Neural progenitor cell (in vitro differentiated cells): ENCODE measurements around the gene PER3. TPM values are rescaled to one million over a fixed set of nuclear protein-coding genes. Genes with fewer than 3 reads are reported as not detected.

Source experiments
- DNase-seq: peaks from one replicate; pipeline ENCODE4 v3.0.0-alpha.2; 2016; ENCODE audit warnings: low spot score
- H2AFZ ChIP-seq: fragments of 200-600 bp; sonication (generic); replicated peaks from 2 replicates; pipeline ENCODE4 v1.6.1; 2016; ENCODE audit warnings: antibody characterized with exemption
- H3F3A ChIP-seq: fragments of 200-600 bp; sonication (generic); 2 replicates; pipeline ENCODE4 v1.6.1; 2016; ENCODE audit warnings: antibody characterized with exemption, low read depth
- H3K27ac ChIP-seq: fragments of 200-600 bp; sonication (generic); 2 replicates; pipeline ENCODE4 v1.5.1; 2016; ENCODE audit warnings: mild to moderate bottlenecking
- H3K27me3 ChIP-seq: fragments of 200-600 bp; sonication (generic); 2 replicates; pipeline ENCODE4 v1.6.1; 2016; ENCODE audit warnings: mild to moderate bottlenecking, moderate library complexity
- H3K36me3 ChIP-seq: fragments of 200-600 bp; sonication (generic); 2 replicates; pipeline ENCODE4 v1.5.1; 2016
- H3K4me1 ChIP-seq: fragments of 200-600 bp; sonication (generic); 2 replicates; pipeline ENCODE4 v1.6.1; 2016; ENCODE audit warnings: mixed run types
- H3K4me2 ChIP-seq: fragments of 200-600 bp; sonication (generic); 2 replicates; pipeline ENCODE4 v1.6.1; 2016
- H3K4me3 ChIP-seq: fragments of 200-600 bp; sonication (generic); 2 replicates; pipeline ENCODE4 v1.5.1; 2016
- H3K79me2 ChIP-seq: fragments of 200-600 bp; sonication (generic); 2 replicates; pipeline ENCODE4 v1.6.1; 2016; ENCODE audit warnings: low read depth
- H3K9ac ChIP-seq: fragments of 200-600 bp; sonication (generic); 2 replicates; pipeline ENCODE4 v1.6.1; 2016
- H3K9me3 ChIP-seq: fragments of 200-600 bp; sonication (generic); 2 replicates; pipeline ENCODE4 v1.5.1; 2016; ENCODE audit warnings: low read depth
- H4K20me1 ChIP-seq: fragments of 200-600 bp; sonication (generic); 2 replicates; pipeline ENCODE4 v1.6.1; 2016; ENCODE audit warnings: low read depth
- H3K27ac Mint-ChIP-seq: 3 replicates; pipeline ENCODE4 v1.8.0; 2021; ENCODE audit warnings: mixed read lengths
- H3K27me3 Mint-ChIP-seq: 2 replicates; pipeline ENCODE4 v1.8.0; 2022; ENCODE audit warnings: low read depth, mild to moderate bottlenecking, inconsistent platforms, moderate library complexity, mixed read lengths; ENCODE audit not compliant: insufficient read depth
- H3K36me3 Mint-ChIP-seq: 3 replicates; pipeline ENCODE4 v1.8.0; 2021; ENCODE audit warnings: mixed read lengths
- H3K4me1 Mint-ChIP-seq: 3 replicates; pipeline ENCODE4 v1.8.0; 2021; ENCODE audit warnings: mixed read lengths
- H3K4me3 Mint-ChIP-seq: 3 replicates; pipeline ENCODE4 v1.8.0; 2021; ENCODE audit warnings: mild to moderate bottlenecking, moderate library complexity, mixed read lengths
- H3K9me3 Mint-ChIP-seq: 3 replicates; pipeline ENCODE4 v1.8.0; 2020; ENCODE audit warnings: mixed read lengths
- CTCF ChIP-seq: fragments of 200-600 bp; sonication (generic); IDR thresholded peaks from 2 replicates; pipeline ENCODE4 v1.5.1; 2017; ENCODE audit warnings: antibody characterized with exemption, mild to moderate bottlenecking
- EZH2 ChIP-seq: fragments of 200-600 bp; sonication (generic); IDR thresholded peaks from 2 replicates; pipeline ENCODE4 v1.6.1; 2017; ENCODE audit warnings: antibody characterized with exemption, mild to moderate bottlenecking, moderate library complexity
- EZH2phosphoT487 ChIP-seq: fragments of 200-600 bp; sonication (generic); IDR thresholded peaks from 2 replicates; pipeline ENCODE4 v1.6.1; 2017; ENCODE audit warnings: antibody characterized with exemption
- total RNA-seq: library from RNA; depleted of rRNA; stranded (reverse); fragments of >200 nt; gene quantifications from 2 replicates; pipeline ENCODE4 v1.2.3, GENCODE V29; 2015; ENCODE audit warnings: low replicate concordance

The PER3 gene
- total RNA-seq, 1 donor from 2014 or later, result 3.6 TPM

DNA sequence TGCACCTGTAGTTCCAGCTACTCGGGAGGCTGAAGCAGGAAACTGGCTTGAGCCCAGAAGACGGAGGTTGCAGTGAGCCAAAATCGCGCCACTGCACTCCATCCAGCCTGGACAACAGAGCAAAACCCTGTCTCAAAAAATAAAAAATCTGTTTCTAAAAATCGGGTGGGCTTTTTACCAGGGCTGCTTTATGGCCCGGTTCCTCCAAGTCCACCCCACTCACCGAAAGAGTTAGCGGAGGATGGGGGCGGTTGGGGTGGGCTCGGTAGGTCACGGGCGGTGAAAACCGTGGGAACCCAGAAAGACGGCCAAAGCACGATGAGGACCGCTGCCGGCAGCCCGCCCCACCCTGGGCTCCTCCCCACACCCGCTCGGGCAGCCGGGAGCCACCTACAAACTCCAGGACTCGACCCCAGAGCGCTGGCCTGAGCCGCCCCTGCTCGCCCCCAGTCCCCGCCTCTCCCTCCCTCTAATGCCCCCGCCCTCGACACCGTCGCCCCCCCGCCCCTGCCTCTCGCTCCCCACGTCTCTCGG lies 846 bp upstream of the PER3 start:
- H2AFZ ChIP-seq, result no peak overlapping the region

GRCh38 chr1:7784492-7785071 lies 491 bp downstream of the PER3 start:
- peak overlapping the region; percentile 7 for H3K4me3 Mint-ChIP-seq
- H4K20me1 ChIP-seq, result no peaks in the 10 kb centered on the region
- peak overlapping the region; percentile 10 for H3K4me3 ChIP-seq
- H3K36me3 ChIP-seq, result peaks cover 3% of the 10 kb centered on the region
- peaks cover 8% of the 10 kb centered on the region for H3K9me3 Mint-ChIP-seq
- no peak overlapping the region for H3K27ac ChIP-seq
- peaks cover 13% of the 10 kb centered on the region for H3K4me1 Mint-ChIP-seq
- no peaks in the 10 kb centered on the region for H3K79me2 ChIP-seq
- H3K27me3 ChIP-seq, result peaks cover 11% of the 10 kb centered on the region
- H3K9me3 ChIP-seq, result peaks cover 4% of the 10 kb centered on the region
- H3K4me2 ChIP-seq, result peak overlapping the region; percentile 53
- peaks cover 33% of the 10 kb centered on the region for H3F3A ChIP-seq
- H2AFZ ChIP-seq, result no peak overlapping the region
- DNase-seq, result peak; percentile 15
- peaks cover 45% of the 10 kb centered on the region for H3K36me3 Mint-ChIP-seq
- H3K27ac Mint-ChIP-seq, result no peak overlapping the region
- TF ChIP-seq EZH2, result no peak
- TF ChIP-seq CTCF, result no peak
- no peak for TF ChIP-seq EZH2phosphoT487
- H3K9ac ChIP-seq, result no peak overlapping the region
- H3K4me1 ChIP-seq, result no peaks in the 10 kb centered on the region
- peaks cover 2% of the 10 kb centered on the region for H3K27me3 Mint-ChIP-seq

More for the DNA sequence above, 846 bp upstream of the PER3 start:
- peaks cover 1% of the 10 kb centered on the region for H3K36me3 ChIP-seq
- Mint-ChIP-seq H3K4me3 (peak overlapping the region; percentile 84), H3K36me3 (peaks cover 35% of the 10 kb centered on the region), H3K4me1 (peaks cover 13% of the 10 kb centered on the region), H3K27me3 (peaks cover 2% of the 10 kb centered on the region), H3K27ac (no peak overlapping the region), H3K9me3 (no peaks in the 10 kb centered on the region)
- H3K4me2 ChIP-seq, result peak overlapping the region; percentile 69
- no peak for DNase-seq
- H3K27me3 ChIP-seq, result peaks cover 11% of the 10 kb centered on the region
- TF ChIP-seq CTCF, result no peak
- no peak for TF ChIP-seq EZH2phosphoT487
- TF ChIP-seq EZH2, result no peak
- H3K4me3 ChIP-seq, result peak overlapping the region; percentile 45
- peaks cover 4% of the 10 kb centered on the region for H3K9me3 ChIP-seq
- H4K20me1 ChIP-seq, result no peaks in the 10 kb centered on the region
- no peaks in the 10 kb centered on the region for H3K79me2 ChIP-seq
- peak overlapping the region; percentile 16 for H3K27ac ChIP-seq
- H3F3A ChIP-seq, result peaks cover 33% of the 10 kb centered on the region
- H3K4me1 ChIP-seq, result no peaks in the 10 kb centered on the region
- H3K9ac ChIP-seq, result no peak overlapping the region

DNA sequence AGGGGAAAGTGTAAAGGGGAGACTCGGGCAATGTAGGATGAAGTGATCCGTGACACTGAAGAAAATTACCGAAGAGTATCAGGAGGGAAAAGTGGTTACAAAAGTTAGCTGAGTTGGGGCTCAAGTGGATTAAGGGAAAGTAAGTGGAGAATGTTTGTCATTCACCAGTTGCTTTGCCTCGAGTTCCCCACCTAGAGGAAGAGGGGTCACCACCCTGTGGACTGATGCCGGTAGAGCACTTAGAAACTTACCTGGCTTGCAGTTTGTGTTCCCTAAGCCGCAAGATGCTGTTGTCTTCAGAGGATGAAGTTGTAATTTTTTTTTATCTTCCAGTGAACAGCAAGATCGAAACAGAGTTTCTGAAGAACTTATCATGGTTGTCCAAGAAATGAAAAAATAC lies 1.0 kb downstream of the PER3 start:
- H3K4me1 ChIP-seq, result no peaks in the 10 kb centered on the region
- Mint-ChIP-seq H3K4me1 (peaks cover 13% of the 10 kb centered on the region), H3K27me3 (peaks cover 2% of the 10 kb centered on the region), H3K36me3 (peaks cover 50% of the 10 kb centered on the region), H3K4me3 (peak overlapping the region; percentile 7), H3K9me3 (peaks cover 13% of the 10 kb centered on the region), H3K27ac (peak overlapping the region; percentile 46)
- no peak overlapping the region for H3K9ac ChIP-seq
- H2AFZ ChIP-seq, result no peak overlapping the region
- H3K79me2 ChIP-seq, result no peaks in the 10 kb centered on the region
- no peak for TF ChIP-seq EZH2
- no peak for TF ChIP-seq EZH2phosphoT487
- no peak for TF ChIP-seq CTCF
- no peaks in the 10 kb centered on the region for H4K20me1 ChIP-seq
- peaks cover 8% of the 10 kb centered on the region for H3K9me3 ChIP-seq
- H3K27ac ChIP-seq, result no peak overlapping the region
- peaks cover 3% of the 10 kb centered on the region for H3K36me3 ChIP-seq
- DNase-seq, result no peak
- H3K27me3 ChIP-seq, result peaks cover 11% of the 10 kb centered on the region
- no peak overlapping the region for H3K4me3 ChIP-seq
- H3F3A ChIP-seq, result peaks cover 33% of the 10 kb centered on the region
- no peak overlapping the region for H3K4me2 ChIP-seq
